GM23338 (cell line): ENCODE data around the gene METTL26. TPM values are rescaled to one million over a fixed set of nuclear protein-coding genes. Genes with fewer than 3 reads are reported as not detected.
A peak's percentile ranks its signal among the peaks of the same experiment; 100 is the strongest.

Experiments used
- ATAC-seq: fragments of 200-7000 bp; cut with Tn5 transposase; 3 replicates; pipeline ENCODE4 v1.9.1; 2020
- DNase-seq: peaks from one replicate; pipeline ENCODE4 v3.0.0-alpha.2; 2015; ENCODE audit warnings: low spot score
- H2AFZ ChIP-seq: fragments of 200-600 bp; sonication (generic); 2 replicates; pipeline ENCODE4 v1.8.0; 2016; ENCODE audit warnings: antibody characterized with exemption, mild to moderate bottlenecking, moderate library complexity
- H3F3A ChIP-seq: fragments of 200-600 bp; sonication (generic); replicated peaks from 2 replicates; pipeline ENCODE4 v1.8.0; 2017; ENCODE audit warnings: antibody characterized with exemption, mixed run types, low read depth
- H3K27ac ChIP-seq: fragments of 200-600 bp; sonication (generic); 2 replicates; pipeline ENCODE4 v1.6.1; 2016; ENCODE audit warnings: low read depth
- H3K27me3 ChIP-seq: fragments of 200-600 bp; sonication (generic); 2 replicates; pipeline ENCODE4 v1.8.0; 2016; ENCODE audit warnings: mild to moderate bottlenecking, mixed run types, moderate library complexity; ENCODE audit not compliant: insufficient read depth
- H3K36me3 ChIP-seq: fragments of 200-600 bp; sonication (generic); 2 replicates; pipeline ENCODE4 v1.8.0; 2016; ENCODE audit warnings: mild to moderate bottlenecking; ENCODE audit not compliant: insufficient read depth
- H3K4me1 ChIP-seq: fragments of 200-600 bp; sonication (generic); 2 replicates; pipeline ENCODE4 v1.8.0; 2016; ENCODE audit warnings: mild to moderate bottlenecking, moderate library complexity; ENCODE audit not compliant: insufficient read depth
- H3K4me2 ChIP-seq: fragments of 200-600 bp; sonication (generic); 2 replicates; pipeline ENCODE4 v1.7.1; 2017; ENCODE audit warnings: mixed run types
- H3K4me3 ChIP-seq: fragments of 200-600 bp; sonication (generic); 2 replicates; pipeline ENCODE4 v1.6.1; 2016; ENCODE audit warnings: mixed run types
- H3K79me2 ChIP-seq: fragments of 200-600 bp; sonication (generic); replicated peaks from 2 replicates; pipeline ENCODE4 v1.8.0; 2017; ENCODE audit warnings: mild to moderate bottlenecking; ENCODE audit not compliant: insufficient read depth
- H3K9me2 ChIP-seq: fragments of 200-600 bp; sonication (generic); 2 replicates; pipeline ENCODE4 v1.8.0; 2017; ENCODE audit not compliant: insufficient read depth
- H4K20me1 ChIP-seq: fragments of 200-600 bp; sonication (generic); replicated peaks from 2 replicates; pipeline ENCODE4 v1.8.0; 2017; ENCODE audit warnings: mild to moderate bottlenecking; ENCODE audit not compliant: insufficient read depth
- H3K27ac Mint-ChIP-seq: 2 replicates; pipeline ENCODE4 v1.8.0; 2020; ENCODE audit warnings: inconsistent platforms, mild to moderate bottlenecking, moderate library complexity, mixed read lengths
- H3K27me3 Mint-ChIP-seq: 3 replicates; pipeline ENCODE4 v1.8.0; 2022; ENCODE audit warnings: low read depth, mild to moderate bottlenecking, moderate library complexity, mixed read lengths, inconsistent platforms; ENCODE audit not compliant: insufficient read depth, poor library complexity
- H3K36me3 Mint-ChIP-seq: 3 replicates; pipeline ENCODE4 v1.8.0; 2021; ENCODE audit warnings: low read depth, mild to moderate bottlenecking, inconsistent platforms, moderate library complexity, mixed read lengths
- H3K4me1 Mint-ChIP-seq: 3 replicates; pipeline ENCODE4 v1.8.0; 2020; ENCODE audit warnings: mild to moderate bottlenecking, inconsistent platforms, mixed read lengths
- H3K4me3 Mint-ChIP-seq: 3 replicates; pipeline ENCODE4 v1.8.0; 2021; ENCODE audit warnings: moderate library complexity, mild to moderate bottlenecking, inconsistent platforms, mixed read lengths
- H3K9me3 Mint-ChIP-seq: 3 replicates; pipeline ENCODE4 v1.8.0; 2020; ENCODE audit warnings: moderate library complexity, mild to moderate bottlenecking, inconsistent platforms, mixed read lengths
- CREB1 ChIP-seq: fragments of 250-450 bp; sonication (Bioruptor Pico); IDR thresholded peaks from 2 replicates; pipeline ENCODE4 v1.5.0; 2020; ENCODE audit warnings: low read depth, mild to moderate bottlenecking, moderate library complexity
- EZH2 ChIP-seq: fragments of 200-600 bp; sonication (generic); IDR thresholded peaks from one replicate; pipeline ENCODE4 v1.8.0; 2017; ENCODE audit warnings: antibody characterized with exemption, mild to moderate bottlenecking, low read depth; ENCODE audit not compliant: unreplicated experiment
- EZH2phosphoT487 ChIP-seq: fragments of 200-600 bp; sonication (generic); IDR thresholded peaks from one replicate; pipeline ENCODE4 v1.8.1; 2018; ENCODE audit warnings: antibody characterized with exemption; ENCODE audit not compliant: unreplicated experiment
- JUNB ChIP-seq: IDR thresholded peaks from one replicate; pipeline ENCODE4 v1.6.1; 2016; ENCODE audit warnings: antibody characterized with exemption; ENCODE audit not compliant: unreplicated experiment
- NANOG ChIP-seq: IDR thresholded peaks from 2 replicates; pipeline ENCODE4 v1.6.1; 2016; ENCODE audit warnings: antibody characterized with exemption, borderline replicate concordance
- POLR2AphosphoS5 ChIP-seq: IDR thresholded peaks from 2 replicates; pipeline ENCODE4 v1.6.1; 2016; ENCODE audit warnings: antibody characterized with exemption, low read depth
- STAT1 ChIP-seq: IDR thresholded peaks from one replicate; pipeline ENCODE4 v1.6.1; 2016; ENCODE audit warnings: antibody characterized with exemption; ENCODE audit not compliant: unreplicated experiment
- ZNF114 ChIP-seq: fragments of 250-450 bp; sonication (Bioruptor Pico); IDR thresholded peaks from 2 replicates; pipeline ENCODE4 v1.5.0; 2020; ENCODE audit warnings: mild to moderate bottlenecking, moderate library complexity
- ZNF331 ChIP-seq: fragments of 250-450 bp; sonication (Bioruptor Pico); IDR thresholded peaks from 2 replicates; pipeline ENCODE4 v1.5.0; 2020; ENCODE audit warnings: low read depth, mild to moderate bottlenecking, moderate library complexity
- polyA plus RNA-seq: library from polyadenylated mRNA; unstranded; fragments of >200 nt; fragmentation: Nextera tagmentation; extraction: Ambion mirVana; gene quantifications from 2 replicates; pipeline ENCODE4 v1.2.1, GENCODE V29; 2016
- total RNA-seq: library from RNA; depleted of rRNA; stranded (reverse); fragments of >200 nt; shearing (Covaris generic); gene quantifications from 2 replicates; pipeline ENCODE4 v1.2.3, GENCODE V29; 2014
- TF ChIP-seq, protein P1 (sequence below): IDR thresholded peaks from 2 replicates; pipeline ENCODE4 v1.6.1; 2016; ENCODE audit warnings: antibody characterized with exemption
- TF ChIP-seq, protein P2 (sequence below): fragments of 250-450 bp; sonication (Bioruptor Pico); IDR thresholded peaks from 2 replicates; pipeline ENCODE4 v1.5.0; 2020; ENCODE audit warnings: mild to moderate bottlenecking, moderate library complexity
- TF ChIP-seq, protein P3 (sequence below), 2 experiments: fragments of 200-600 bp in 1 of 2; sonication (generic) in 1 of 2; conservative IDR thresholded peaks; 2 replicates each; pipeline versions ENCODE4 v1.5.1 to v1.6.1; 2016 to 2017; ENCODE audit warnings: antibody characterized with exemption in 2 of 2, low read depth in 2 of 2, mild to moderate bottlenecking in 2 of 2, moderate library complexity in 1 of 2
- TF ChIP-seq, protein P4 (sequence below): IDR thresholded peaks from one replicate; pipeline ENCODE4 v1.6.1; 2018; ENCODE audit warnings: antibody characterized with exemption; ENCODE audit not compliant: unreplicated experiment

METTL26 gene
- total and polyA plus RNA-seq, 2 experiments from 2014 or later, result 153 to 223 TPM

DNA sequence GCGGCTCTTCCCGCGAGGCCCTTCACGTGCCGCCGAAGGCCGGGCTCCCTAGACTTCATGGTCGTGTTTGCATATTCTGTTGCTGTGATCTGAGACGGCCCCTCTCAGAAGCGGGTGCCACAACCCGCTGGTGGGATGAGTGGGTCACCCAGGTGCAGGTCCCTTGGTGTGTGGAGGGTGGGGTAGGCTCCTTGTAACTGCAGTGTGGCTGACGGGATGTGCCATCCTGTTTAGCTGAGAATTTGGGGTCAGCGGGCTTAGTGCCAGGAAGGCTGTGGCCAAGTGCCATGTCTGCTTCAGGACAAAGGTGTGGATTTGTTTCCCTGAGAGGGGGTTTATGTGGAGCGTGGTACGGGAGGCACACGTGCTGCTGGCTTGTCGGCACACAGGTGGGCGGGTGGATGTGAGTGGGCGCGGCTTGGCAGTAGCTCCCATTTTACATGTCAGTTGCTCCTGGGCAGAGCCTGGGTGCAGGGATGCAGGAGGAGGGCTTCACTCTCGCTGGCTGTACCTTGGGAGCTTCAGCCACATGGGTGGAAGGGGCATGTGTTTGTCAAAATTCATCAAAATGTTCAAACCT is 14.5 kb downstream of the METTL26 start:
- peak overlapping the region; percentile 34; the same call in 1 of the 2 replicates for H3K27ac Mint-ChIP-seq

More for the DNA sequence above, 14.5 kb downstream of the METTL26 start:
- peaks cover 28% of the 10 kb centered on the region for H3K4me1 Mint-ChIP-seq
- no peaks in the 10 kb centered on the region; the same call in 2 of the 3 replicates for H3K9me3 Mint-ChIP-seq
- Histone ChIP-seq H3K4me2 (no peak overlapping the region), H4K20me1 (peaks cover 10% of the 10 kb centered on the region; the same call in 1 of the 2 replicates), H3F3A (peaks cover 21% of the 10 kb centered on the region), H3K27me3 (no peaks in the 10 kb centered on the region), H3K79me2 (no peaks in the 10 kb centered on the region; the same call in 1 of the 2 replicates), H2AFZ (no peak overlapping the region), H3K9me2 (no peaks in the 10 kb centered on the region), H3K4me1 (peaks cover 12% of the 10 kb centered on the region; the same call in 1 of the 2 replicates), H3K27ac (0 out of 2 replicates have a peak overlapping the region, but pooled peaks have one; percentile 4), H3K4me3 (no peak overlapping the region), H3K36me3 (no peaks in the 10 kb centered on the region)
- H3K36me3 Mint-ChIP-seq, result no peaks in the 10 kb centered on the region; the same call in 2 of the 3 replicates
- no peak overlapping the region; the same call in 2 of the 3 replicates for H3K4me3 Mint-ChIP-seq
- no peak for ATAC-seq
- TF ChIP-seq CREB1 (CRISPR knock-in tag) (no peak), ZNF114 (CRISPR knock-in tag) (no peak), JUNB (no peak), STAT1 (no peak), EZH2 (no peak), POLR2AphosphoS5 (no peak), ZNF331 (CRISPR knock-in tag) (no peak), EZH2phosphoT487 (no peak), NANOG (no peak)
- TF ChIP-seq, protein P1, sequence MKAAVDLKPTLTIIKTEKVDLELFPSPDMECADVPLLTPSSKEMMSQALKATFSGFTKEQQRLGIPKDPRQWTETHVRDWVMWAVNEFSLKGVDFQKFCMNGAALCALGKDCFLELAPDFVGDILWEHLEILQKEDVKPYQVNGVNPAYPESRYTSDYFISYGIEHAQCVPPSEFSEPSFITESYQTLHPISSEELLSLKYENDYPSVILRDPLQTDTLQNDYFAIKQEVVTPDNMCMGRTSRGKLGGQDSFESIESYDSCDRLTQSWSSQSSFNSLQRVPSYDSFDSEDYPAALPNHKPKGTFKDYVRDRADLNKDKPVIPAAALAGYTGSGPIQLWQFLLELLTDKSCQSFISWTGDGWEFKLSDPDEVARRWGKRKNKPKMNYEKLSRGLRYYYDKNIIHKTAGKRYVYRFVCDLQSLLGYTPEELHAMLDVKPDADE, result no peak
- TF ChIP-seq, protein P2, sequence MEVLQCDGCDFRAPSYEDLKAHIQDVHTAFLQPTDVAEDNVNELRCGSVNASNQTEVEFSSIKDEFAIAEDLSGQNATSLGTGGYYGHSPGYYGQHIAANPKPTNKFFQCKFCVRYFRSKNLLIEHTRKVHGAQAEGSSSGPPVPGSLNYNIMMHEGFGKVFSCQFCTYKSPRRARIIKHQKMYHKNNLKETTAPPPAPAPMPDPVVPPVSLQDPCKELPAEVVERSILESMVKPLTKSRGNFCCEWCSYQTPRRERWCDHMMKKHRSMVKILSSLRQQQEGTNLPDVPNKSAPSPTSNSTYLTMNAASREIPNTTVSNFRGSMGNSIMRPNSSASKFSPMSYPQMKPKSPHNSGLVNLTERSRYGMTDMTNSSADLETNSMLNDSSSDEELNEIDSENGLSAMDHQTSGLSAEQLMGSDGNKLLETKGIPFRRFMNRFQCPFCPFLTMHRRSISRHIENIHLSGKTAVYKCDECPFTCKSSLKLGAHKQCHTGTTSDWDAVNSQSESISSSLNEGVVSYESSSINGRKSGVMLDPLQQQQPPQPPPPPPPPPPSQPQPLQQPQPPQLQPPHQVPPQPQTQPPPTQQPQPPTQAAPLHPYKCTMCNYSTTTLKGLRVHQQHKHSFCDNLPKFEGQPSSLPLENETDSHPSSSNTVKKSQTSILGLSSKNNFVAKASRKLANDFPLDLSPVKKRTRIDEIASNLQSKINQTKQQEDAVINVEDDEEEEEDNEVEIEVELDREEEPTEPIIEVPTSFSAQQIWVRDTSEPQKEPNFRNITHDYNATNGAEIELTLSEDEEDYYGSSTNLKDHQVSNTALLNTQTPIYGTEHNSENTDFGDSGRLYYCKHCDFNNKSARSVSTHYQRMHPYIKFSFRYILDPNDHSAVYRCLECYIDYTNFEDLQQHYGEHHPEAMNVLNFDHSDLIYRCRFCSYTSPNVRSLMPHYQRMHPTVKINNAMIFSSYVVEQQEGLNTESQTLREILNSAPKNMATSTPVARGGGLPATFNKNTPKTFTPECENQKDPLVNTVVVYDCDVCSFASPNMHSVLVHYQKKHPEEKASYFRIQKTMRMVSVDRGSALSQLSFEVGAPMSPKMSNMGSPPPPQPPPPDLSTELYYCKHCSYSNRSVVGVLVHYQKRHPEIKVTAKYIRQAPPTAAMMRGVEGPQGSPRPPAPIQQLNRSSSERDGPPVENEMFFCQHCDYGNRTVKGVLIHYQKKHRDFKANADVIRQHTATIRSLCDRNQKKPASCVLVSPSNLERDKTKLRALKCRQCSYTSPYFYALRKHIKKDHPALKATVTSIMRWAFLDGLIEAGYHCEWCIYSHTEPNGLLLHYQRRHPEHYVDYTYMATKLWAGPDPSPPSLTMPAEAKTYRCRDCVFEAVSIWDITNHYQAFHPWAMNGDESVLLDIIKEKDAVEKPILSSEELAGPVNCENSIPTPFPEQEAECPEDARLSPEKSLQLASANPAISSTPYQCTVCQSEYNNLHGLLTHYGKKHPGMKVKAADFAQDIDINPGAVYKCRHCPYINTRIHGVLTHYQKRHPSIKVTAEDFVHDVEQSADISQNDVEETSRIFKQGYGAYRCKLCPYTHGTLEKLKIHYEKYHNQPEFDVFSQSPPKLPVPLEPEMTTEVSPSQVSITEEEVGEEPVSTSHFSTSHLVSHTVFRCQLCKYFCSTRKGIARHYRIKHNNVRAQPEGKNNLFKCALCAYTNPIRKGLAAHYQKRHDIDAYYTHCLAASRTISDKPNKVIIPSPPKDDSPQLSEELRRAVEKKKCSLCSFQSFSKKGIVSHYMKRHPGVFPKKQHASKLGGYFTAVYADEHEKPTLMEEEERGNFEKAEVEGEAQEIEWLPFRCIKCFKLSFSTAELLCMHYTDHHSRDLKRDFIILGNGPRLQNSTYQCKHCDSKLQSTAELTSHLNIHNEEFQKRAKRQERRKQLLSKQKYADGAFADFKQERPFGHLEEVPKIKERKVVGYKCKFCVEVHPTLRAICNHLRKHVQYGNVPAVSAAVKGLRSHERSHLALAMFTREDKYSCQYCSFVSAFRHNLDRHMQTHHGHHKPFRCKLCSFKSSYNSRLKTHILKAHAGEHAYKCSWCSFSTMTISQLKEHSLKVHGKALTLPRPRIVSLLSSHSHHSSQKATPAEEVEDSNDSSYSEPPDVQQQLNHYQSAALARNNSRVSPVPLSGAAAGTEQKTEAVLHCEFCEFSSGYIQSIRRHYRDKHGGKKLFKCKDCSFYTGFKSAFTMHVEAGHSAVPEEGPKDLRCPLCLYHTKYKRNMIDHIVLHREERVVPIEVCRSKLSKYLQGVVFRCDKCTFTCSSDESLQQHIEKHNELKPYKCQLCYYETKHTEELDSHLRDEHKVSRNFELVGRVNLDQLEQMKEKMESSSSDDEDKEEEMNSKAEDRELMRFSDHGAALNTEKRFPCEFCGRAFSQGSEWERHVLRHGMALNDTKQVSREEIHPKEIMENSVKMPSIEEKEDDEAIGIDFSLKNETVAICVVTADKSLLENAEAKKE (CRISPR knock-in tag), result no peak
- TF ChIP-seq, protein P3, sequence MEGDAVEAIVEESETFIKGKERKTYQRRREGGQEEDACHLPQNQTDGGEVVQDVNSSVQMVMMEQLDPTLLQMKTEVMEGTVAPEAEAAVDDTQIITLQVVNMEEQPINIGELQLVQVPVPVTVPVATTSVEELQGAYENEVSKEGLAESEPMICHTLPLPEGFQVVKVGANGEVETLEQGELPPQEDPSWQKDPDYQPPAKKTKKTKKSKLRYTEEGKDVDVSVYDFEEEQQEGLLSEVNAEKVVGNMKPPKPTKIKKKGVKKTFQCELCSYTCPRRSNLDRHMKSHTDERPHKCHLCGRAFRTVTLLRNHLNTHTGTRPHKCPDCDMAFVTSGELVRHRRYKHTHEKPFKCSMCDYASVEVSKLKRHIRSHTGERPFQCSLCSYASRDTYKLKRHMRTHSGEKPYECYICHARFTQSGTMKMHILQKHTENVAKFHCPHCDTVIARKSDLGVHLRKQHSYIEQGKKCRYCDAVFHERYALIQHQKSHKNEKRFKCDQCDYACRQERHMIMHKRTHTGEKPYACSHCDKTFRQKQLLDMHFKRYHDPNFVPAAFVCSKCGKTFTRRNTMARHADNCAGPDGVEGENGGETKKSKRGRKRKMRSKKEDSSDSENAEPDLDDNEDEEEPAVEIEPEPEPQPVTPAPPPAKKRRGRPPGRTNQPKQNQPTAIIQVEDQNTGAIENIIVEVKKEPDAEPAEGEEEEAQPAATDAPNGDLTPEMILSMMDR (conservative IDR thresholded peaks at IDR 0.05; ENCODE audit: low read depth in 2 of 2), result no peak
- TF ChIP-seq, protein P4, sequence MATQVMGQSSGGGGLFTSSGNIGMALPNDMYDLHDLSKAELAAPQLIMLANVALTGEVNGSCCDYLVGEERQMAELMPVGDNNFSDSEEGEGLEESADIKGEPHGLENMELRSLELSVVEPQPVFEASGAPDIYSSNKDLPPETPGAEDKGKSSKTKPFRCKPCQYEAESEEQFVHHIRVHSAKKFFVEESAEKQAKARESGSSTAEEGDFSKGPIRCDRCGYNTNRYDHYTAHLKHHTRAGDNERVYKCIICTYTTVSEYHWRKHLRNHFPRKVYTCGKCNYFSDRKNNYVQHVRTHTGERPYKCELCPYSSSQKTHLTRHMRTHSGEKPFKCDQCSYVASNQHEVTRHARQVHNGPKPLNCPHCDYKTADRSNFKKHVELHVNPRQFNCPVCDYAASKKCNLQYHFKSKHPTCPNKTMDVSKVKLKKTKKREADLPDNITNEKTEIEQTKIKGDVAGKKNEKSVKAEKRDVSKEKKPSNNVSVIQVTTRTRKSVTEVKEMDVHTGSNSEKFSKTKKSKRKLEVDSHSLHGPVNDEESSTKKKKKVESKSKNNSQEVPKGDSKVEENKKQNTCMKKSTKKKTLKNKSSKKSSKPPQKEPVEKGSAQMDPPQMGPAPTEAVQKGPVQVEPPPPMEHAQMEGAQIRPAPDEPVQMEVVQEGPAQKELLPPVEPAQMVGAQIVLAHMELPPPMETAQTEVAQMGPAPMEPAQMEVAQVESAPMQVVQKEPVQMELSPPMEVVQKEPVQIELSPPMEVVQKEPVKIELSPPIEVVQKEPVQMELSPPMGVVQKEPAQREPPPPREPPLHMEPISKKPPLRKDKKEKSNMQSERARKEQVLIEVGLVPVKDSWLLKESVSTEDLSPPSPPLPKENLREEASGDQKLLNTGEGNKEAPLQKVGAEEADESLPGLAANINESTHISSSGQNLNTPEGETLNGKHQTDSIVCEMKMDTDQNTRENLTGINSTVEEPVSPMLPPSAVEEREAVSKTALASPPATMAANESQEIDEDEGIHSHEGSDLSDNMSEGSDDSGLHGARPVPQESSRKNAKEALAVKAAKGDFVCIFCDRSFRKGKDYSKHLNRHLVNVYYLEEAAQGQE, result no peak
- peaks cover 9% of the 10 kb centered on the region for H3K27me3 Mint-ChIP-seq
- DNase-seq, result no peak
